ENCODE results near the gene SPOCK2. TPM values are rescaled to one million over a fixed set of nuclear protein-coding genes. Genes with fewer than 3 reads are reported as not detected.

Gene SPOCK2
- total and polyA plus RNA-seq, 2 of the 13 experiments (the other 11 are each of a cell fraction or from before 2014, with no cell fraction given) = 8.6 to 30.6 TPM

GRCh38 chr10:72044417-72045041, 43.8 kb downstream of the SPOCK2 start (continued):
- TF ChIP-seq, protein P1, sequence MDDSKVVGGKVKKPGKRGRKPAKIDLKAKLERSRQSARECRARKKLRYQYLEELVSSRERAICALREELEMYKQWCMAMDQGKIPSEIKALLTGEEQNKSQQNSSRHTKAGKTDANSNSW (CRISPR knock-in tag; IDR thresholded peaks at IDR 0.05; ENCODE audit: borderline replicate concordance) = no peak
- TF ChIP-seq, protein P2, sequence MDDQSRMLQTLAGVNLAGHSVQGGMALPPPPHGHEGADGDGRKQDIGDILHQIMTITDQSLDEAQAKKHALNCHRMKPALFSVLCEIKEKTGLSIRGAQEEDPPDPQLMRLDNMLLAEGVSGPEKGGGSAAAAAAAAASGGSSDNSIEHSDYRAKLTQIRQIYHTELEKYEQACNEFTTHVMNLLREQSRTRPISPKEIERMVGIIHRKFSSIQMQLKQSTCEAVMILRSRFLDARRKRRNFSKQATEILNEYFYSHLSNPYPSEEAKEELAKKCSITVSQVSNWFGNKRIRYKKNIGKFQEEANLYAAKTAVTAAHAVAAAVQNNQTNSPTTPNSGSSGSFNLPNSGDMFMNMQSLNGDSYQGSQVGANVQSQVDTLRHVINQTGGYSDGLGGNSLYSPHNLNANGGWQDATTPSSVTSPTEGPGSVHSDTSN (CRISPR knock-in tag; IDR thresholded peaks at IDR 0.05; ENCODE audit: borderline replicate concordance) = no peak
- TF ChIP-seq PRPF4 (IDR thresholded peaks at IDR 0.05; ENCODE audit: low read depth, low read length, poor library complexity, severe bottlenecking) (no peak), PLRG1 (conservative IDR thresholded peaks at IDR 0.05) (no peak), SATB2 (CRISPR knock-in tag; IDR thresholded peaks at IDR 0.05) (no peak), MTA3 (CRISPR knock-in tag; IDR thresholded peaks at IDR 0.05) (no peak), SMAD1 (CRISPR knock-in tag; IDR thresholded peaks at IDR 0.05; ENCODE audit: borderline replicate concordance, low read depth) (no peak), ZBTB42 (CRISPR knock-in tag; IDR thresholded peaks at IDR 0.05) (no peak), TRIM22 (IDR thresholded peaks at IDR 0.05) (no peak), MIER2 (CRISPR knock-in tag; IDR thresholded peaks at IDR 0.05) (no peak), TAF15 (IDR thresholded peaks at IDR 0.05; ENCODE audit: low read depth, low read length, poor library complexity, severe bottlenecking) (no peak), ZBTB7A (CRISPR knock-in tag; IDR thresholded peaks at IDR 0.05) (peak; percentile 89), ZNF256 (CRISPR knock-in tag; conservative IDR thresholded peaks at IDR 0.05) (no peak)
- TF ChIP-seq, protein P3, sequence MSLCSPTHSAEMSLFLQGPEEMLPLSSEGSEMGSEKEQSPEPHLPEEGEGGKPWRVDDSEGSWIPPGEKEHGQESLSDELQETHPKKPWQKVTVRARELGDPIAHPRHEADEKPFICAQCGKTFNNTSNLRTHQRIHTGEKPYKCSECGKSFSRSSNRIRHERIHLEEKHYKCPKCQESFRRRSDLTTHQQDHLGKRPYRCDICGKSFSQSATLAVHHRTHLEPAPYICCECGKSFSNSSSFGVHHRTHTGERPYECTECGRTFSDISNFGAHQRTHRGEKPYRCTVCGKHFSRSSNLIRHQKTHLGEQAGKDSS (CRISPR knock-in tag; IDR thresholded peaks at IDR 0.05; ENCODE audit: borderline replicate concordance, low read depth) = peak; percentile 42; the same call in 1 of the 2 replicates
- TF ChIP-seq, protein P4, sequence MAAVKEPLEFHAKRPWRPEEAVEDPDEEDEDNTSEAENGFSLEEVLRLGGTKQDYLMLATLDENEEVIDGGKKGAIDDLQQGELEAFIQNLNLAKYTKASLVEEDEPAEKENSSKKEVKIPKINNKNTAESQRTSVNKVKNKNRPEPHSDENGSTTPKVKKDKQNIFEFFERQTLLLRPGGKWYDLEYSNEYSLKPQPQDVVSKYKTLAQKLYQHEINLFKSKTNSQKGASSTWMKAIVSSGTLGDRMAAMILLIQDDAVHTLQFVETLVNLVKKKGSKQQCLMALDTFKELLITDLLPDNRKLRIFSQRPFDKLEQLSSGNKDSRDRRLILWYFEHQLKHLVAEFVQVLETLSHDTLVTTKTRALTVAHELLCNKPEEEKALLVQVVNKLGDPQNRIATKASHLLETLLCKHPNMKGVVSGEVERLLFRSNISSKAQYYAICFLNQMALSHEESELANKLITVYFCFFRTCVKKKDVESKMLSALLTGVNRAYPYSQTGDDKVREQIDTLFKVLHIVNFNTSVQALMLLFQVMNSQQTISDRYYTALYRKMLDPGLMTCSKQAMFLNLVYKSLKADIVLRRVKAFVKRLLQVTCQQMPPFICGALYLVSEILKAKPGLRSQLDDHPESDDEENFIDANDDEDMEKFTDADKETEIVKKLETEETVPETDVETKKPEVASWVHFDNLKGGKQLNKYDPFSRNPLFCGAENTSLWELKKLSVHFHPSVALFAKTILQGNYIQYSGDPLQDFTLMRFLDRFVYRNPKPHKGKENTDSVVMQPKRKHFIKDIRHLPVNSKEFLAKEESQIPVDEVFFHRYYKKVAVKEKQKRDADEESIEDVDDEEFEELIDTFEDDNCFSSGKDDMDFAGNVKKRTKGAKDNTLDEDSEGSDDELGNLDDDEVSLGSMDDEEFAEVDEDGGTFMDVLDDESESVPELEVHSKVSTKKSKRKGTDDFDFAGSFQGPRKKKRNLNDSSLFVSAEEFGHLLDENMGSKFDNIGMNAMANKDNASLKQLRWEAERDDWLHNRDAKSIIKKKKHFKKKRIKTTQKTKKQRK (IDR thresholded peaks at IDR 0.05; ENCODE audit: low read length) = no peak
- TF ChIP-seq, protein P5, sequence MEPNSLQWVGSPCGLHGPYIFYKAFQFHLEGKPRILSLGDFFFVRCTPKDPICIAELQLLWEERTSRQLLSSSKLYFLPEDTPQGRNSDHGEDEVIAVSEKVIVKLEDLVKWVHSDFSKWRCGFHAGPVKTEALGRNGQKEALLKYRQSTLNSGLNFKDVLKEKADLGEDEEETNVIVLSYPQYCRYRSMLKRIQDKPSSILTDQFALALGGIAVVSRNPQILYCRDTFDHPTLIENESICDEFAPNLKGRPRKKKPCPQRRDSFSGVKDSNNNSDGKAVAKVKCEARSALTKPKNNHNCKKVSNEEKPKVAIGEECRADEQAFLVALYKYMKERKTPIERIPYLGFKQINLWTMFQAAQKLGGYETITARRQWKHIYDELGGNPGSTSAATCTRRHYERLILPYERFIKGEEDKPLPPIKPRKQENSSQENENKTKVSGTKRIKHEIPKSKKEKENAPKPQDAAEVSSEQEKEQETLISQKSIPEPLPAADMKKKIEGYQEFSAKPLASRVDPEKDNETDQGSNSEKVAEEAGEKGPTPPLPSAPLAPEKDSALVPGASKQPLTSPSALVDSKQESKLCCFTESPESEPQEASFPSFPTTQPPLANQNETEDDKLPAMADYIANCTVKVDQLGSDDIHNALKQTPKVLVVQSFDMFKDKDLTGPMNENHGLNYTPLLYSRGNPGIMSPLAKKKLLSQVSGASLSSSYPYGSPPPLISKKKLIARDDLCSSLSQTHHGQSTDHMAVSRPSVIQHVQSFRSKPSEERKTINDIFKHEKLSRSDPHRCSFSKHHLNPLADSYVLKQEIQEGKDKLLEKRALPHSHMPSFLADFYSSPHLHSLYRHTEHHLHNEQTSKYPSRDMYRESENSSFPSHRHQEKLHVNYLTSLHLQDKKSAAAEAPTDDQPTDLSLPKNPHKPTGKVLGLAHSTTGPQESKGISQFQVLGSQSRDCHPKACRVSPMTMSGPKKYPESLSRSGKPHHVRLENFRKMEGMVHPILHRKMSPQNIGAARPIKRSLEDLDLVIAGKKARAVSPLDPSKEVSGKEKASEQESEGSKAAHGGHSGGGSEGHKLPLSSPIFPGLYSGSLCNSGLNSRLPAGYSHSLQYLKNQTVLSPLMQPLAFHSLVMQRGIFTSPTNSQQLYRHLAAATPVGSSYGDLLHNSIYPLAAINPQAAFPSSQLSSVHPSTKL (CRISPR knock-in tag; IDR thresholded peaks at IDR 0.05) = peak; percentile 60; the same call in 1 of the 2 replicates
- TF ChIP-seq, protein P6, sequence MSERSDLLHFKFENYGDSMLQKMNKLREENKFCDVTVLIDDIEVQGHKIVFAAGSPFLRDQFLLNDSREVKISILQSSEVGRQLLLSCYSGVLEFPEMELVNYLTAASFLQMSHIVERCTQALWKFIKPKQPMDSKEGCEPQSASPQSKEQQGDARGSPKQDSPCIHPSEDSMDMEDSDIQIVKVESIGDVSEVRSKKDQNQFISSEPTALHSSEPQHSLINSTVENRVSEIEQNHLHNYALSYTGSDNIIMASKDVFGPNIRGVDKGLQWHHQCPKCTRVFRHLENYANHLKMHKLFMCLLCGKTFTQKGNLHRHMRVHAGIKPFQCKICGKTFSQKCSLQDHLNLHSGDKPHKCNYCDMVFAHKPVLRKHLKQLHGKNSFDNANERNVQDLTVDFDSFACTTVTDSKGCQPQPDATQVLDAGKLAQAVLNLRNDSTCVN (CRISPR knock-in tag; IDR thresholded peaks at IDR 0.05; ENCODE audit: borderline replicate concordance) = no peak

Data from HepG2 (cell line).